GM18867 (cell line): Measurements from ENCODE around the gene SLAMF1.
"Not testable (repeated sequence)": the region's sequence is repeated elsewhere in the genome, so short reads cannot be mapped to it uniquely, and the experiment has no call there.

ENCODE experiments used
- ATAC-seq: cut with Tn5 transposase; IDR thresholded peaks from one replicate; pipeline ENCODE4 v1.9.1; 2021; ENCODE audit warnings: mild to moderate bottlenecking, moderate library complexity; ENCODE audit not compliant: unreplicated experiment

The SLAMF1 gene

GRCh38 chr1:160607011-160607671 is 39.7 kb downstream of the SLAMF1 start:
- ATAC-seq: peak; percentile 67

GRCh38 chr1:160606611-160607010 is 40.2 kb downstream of the SLAMF1 start:
- ATAC-seq: no peak

DNA sequence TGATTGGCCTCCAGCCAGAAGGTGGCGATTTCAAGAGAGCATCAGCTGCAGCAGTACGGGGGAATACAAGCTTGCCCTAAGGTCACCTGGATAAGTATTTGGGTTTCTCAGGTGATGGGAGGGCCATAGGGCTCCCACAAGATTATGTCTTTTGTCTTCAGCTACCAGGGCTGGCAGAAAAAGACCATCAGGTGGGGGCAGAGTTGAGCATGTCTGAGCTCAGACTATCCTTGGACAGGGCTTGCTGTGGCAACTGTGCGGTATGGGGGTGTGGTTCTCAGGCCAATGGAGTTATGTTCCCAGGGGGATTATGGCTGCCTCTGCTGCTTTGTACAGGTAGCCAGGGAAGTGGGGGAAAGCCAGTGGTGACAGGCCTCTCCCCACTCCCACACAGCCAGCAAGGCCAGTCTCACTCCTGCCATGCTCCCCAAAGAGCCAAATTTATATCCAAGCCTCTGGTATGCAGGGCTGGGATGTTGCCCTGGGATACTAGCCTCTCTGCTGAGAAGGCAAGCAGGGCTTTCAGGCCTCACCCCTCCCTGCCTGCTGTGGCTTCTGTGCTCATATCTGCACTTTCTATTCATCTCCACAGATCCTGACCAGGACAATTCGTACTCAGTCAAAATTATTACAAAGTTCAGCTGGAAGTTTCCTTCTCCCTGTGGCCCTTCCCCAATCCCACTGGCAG is 40.9 kb downstream of the SLAMF1 start:
- no peak for ATAC-seq

DNA sequence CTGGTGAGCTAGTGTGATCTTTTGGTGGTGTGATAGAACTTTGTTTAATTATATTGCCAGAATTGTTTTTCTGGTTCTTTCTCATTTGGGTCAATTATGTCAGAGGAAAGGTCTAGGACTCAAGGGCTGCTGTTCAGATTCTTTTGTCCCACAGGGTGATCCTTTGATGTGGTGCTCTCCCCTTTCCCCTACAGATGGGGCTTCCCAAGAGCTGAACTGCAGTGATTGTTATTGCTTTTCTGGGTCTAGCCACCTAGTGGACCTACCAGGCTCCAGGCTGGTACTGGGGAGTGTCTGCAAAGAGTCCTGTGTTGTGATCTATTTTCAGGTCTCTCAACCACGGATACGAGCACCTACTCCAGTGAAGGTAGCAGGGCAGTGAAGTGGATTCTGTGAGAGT is 41.6 kb downstream of the SLAMF1 start:
- ATAC-seq: no peak

- ATAC-seq: no peak
Observed at GRCh38 chr1:160597705-160598104, 49.1 kb downstream of the SLAMF1 start.

- ATAC-seq: no peak
Observed at GRCh38 chr1:160597051-160597450, 49.8 kb downstream of the SLAMF1 start.

DNA sequence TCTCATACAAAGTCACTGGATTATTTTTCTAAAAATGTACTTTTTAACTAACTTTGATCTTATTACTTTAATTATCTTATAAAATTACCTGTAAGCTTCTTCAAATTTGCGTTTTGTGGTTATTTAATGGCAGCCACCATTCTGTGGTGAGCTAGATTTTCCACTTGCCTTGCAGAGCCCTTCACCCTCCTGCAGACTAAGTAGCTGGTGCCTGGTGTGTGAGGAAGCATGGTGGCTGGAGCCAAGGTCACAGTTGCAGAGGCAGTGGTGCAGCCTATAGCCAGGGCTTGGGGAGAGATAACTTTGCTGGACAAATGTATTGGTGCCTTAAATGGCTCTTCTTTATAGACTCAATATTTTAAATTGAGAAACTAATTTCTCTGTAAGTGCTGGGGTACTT is 56.4 kb downstream of the SLAMF1 start:
- ATAC-seq: no peak

DNA sequence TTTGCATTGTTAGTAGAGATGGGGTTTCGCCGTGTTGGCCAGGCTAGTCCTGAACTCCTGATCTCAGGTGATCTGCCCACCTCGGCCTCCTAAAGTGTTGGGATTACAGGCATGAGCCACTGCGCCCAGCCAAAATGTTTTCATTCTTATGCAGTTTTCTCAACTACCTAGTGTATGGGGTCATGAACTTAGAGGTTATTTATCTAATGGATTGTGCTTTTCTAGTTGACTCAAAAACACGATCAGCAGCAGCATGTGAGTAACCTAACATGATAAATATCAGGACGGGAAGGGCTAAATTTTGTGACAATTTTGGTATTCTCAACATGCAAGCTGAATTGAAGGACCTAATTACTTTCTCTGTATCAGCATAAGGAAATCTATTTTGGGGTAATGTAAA is 58.4 kb downstream of the SLAMF1 start:
- ATAC-seq: no peak

- ATAC-seq: no peak
Observed at GRCh38 chr1:160584784-160585183, 62.1 kb downstream of the SLAMF1 start.

- not testable (repeated sequence) for ATAC-seq
Observed at GRCh38 chr1:160582976-160583375, 63.9 kb downstream of the SLAMF1 start.

GRCh38 chr1:160581961-160582360 is 64.9 kb downstream of the SLAMF1 start:
- no peak for ATAC-seq

- no peak for ATAC-seq
Observed at GRCh38 chr1:160580221-160580812, 66.5 kb downstream of the SLAMF1 start.

DNA sequence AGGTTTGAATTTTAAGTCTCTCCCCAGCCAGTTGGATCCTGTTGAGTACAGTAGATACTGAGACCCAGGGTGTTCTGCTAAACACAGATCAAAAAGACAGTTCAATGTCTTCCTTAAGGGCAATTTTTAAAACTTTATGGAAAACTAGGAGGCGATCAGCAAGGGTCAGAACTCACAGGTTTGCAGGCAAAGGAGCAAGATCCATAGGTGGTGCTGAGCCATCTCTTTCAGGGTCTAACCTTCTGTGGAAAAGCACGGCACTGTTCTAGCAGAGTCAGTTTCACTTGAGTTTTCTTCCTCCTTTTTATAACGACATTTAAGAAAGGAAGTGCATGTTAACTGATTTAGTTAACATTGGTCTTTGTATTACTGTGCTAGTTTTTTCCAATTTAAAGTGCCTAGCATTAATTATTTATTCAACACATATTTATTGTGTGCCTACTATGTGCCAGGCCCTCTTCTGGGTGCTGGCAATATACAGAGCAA is 67.6 kb downstream of the SLAMF1 start, which contains the start of gene CD84:
Gene CD84 (minus strand): TSS at position 281 of the 486 bp plus-strand sequence. CDS start 59 bp downstream, at position 222.
- ATAC-seq: no peak

- no peak for ATAC-seq
Observed at GRCh38 chr1:160578525-160579191, 68.2 kb downstream of the SLAMF1 start.

DNA sequence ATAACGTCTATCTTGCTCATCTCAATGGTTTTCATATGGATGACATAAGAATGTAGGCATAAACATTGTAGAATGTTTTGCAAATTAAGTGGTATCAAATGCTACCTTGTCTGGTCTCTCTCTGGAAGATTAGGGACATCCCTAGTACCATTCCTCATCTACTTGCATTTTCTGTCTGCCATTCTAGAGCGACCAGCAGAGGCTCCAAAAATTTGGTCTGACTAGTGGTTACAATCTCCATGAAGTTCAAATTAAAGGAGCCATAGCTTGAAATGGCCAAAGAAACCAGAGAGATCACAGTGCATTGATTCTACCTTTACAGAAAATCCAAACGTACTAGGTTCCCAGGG is 68.7 kb downstream of the SLAMF1 start:
- ATAC-seq: no peak

GRCh38 chr1:160577671-160578070 is 69.2 kb downstream of the SLAMF1 start:
- no peak for ATAC-seq

- ATAC-seq: no peak
Observed at GRCh38 chr1:160576884-160577283, 70.0 kb downstream of the SLAMF1 start.

DNA sequence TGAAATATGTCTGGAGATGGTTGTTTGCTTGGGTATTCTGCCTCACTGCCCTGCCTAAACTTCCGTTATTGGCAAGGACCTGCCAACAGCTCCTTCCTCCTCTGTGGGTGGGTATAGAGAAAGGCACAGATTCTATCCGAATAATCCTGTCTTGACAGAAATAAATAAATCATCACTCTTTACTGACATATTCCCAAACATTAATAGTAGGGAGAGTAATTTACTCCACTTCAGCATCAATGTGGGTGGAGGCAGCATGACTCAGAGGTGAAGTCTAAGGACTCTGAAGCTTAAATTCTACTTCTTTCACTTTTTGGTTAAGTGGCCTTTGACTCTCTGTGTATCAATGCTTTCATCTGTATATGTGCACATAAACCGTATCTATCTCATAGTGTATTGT is 70.5 kb downstream of the SLAMF1 start:
- ATAC-seq: no peak

- no peak for ATAC-seq
Observed at GRCh38 chr1:160575112-160575664, 71.7 kb downstream of the SLAMF1 start.

DNA sequence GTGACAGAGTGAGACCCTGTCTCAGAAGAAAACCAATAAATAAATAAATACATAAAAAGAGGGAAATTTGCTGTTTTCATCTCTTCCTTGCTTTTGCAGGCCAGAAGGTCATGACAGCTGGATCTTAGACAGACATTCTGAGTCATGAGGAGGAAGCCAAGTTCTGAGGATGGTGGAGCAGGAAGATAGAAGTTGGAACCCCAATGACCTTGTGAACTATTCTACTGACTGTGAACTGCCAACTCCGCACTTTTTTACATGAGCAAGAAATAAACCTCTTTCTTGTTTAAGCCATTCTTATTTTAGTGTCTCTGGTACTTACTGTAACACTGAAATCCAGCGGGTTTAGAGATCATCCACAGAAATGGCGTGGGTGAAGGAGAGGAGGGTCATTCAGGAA is 76.0 kb downstream of the SLAMF1 start:
- no peak for ATAC-seq

- ATAC-seq: no peak
Observed at GRCh38 chr1:160569806-160570205, 77.0 kb downstream of the SLAMF1 start.
